ENCODE data around the gene FBXO46. TPM values are rescaled to one million over a fixed set of nuclear protein-coding genes. Genes with fewer than 3 reads are reported as not detected.

FBXO46 gene
- 10 to 100 TPM; 32.6 to 33.9 TPM for total RNA-seq

- Mint-ChIP-seq H3K27ac (peak within 1 kb of the TSS; percentile 88), H3K36me3 (ENCODE audit: low read depth) (no peaks in the 10 kb centered on the region), H3K9me3 (ENCODE audit: insufficient read depth) (no peaks in the 10 kb centered on the region), H3K27me3 (ENCODE audit: low read depth) (no peaks in the 10 kb centered on the region), H3K4me1 (ENCODE audit: low read depth) (peaks cover 26% of the 10 kb centered on the region), H3K4me3 (peak within 1 kb of the TSS; percentile 91)
- CTCF ChIA-PET = interaction anchor here (0.9 to 2.5 kb wide), 8 partner anchors 10 to 86 kb away, joined by 3 to 25 read pairs (median 4); partner anchors contain the start of genes QPCTL and SNRPD2
- POLR2A ChIA-PET = interaction anchor here (1.2 to 2.5 kb wide), 5 partner anchors 10 to 61 kb away, joined by 3 to 22 read pairs (median 4); partner anchors contain the start of gene SNRPD2
- ATAC-seq = peak; percentile 99
- peak; percentile 97 for DNase-seq
Measured at GRCh38 chr19:45730368-45731288, at the start of gene FBXO46. TSS of gene FBXO46 (minus strand) at chr19:45730896. CDS start at chr19:45713495, 17,401 bp downstream.

GRCh38 chr19:45780146-45780447 is 49.4 kb upstream of the FBXO46 start:
- H3K4me3 Mint-ChIP-seq = no peak overlapping the region
- DNase-seq = no peak
- ChIA-PET CTCF (interaction anchor here (2.2 to 2.8 kb wide), 2 partner anchors 11 to 19 kb away, joined by 9 to 40 read pairs; partner anchors contain the start of gene SIX5), POLR2A (no interaction called here)
- ATAC-seq = no peak
- no peak overlapping the region for H3K27ac Mint-ChIP-seq
- no peaks in the 10 kb centered on the region for H3K9me3 Mint-ChIP-seq (ENCODE audit: insufficient read depth)
- no peaks in the 10 kb centered on the region for H3K36me3 Mint-ChIP-seq (ENCODE audit: low read depth)
- H3K27me3 Mint-ChIP-seq (ENCODE audit: low read depth) = peaks cover 29% of the 10 kb centered on the region
- peaks cover 16% of the 10 kb centered on the region for H3K4me1 Mint-ChIP-seq (ENCODE audit: low read depth)

- CTCF ChIA-PET = interaction anchor here (0.6 to 2.8 kb wide), 12 partner anchors 9 to 123 kb away, joined by 3 to 40 read pairs (median 4); partner anchors contain the start of genes DMWD, FOXA3, MYPOP and QPCTL
Measured at GRCh38 chr19:45779231-45780145, 48.8 kb upstream of the FBXO46 start.

GRCh38 chr19:45778010-45778661 is 47.4 kb upstream of the FBXO46 start:
- no peak overlapping the region for H3K4me3 Mint-ChIP-seq
- POLR2A ChIA-PET = no interaction called here
- no peak overlapping the region for H3K27ac Mint-ChIP-seq
- H3K27me3 Mint-ChIP-seq (ENCODE audit: low read depth) = peaks cover 35% of the 10 kb centered on the region
- no peak for DNase-seq
- no peaks in the 10 kb centered on the region for H3K36me3 Mint-ChIP-seq (ENCODE audit: low read depth)
- peaks cover 16% of the 10 kb centered on the region for H3K4me1 Mint-ChIP-seq (ENCODE audit: low read depth)
- no peaks in the 10 kb centered on the region for H3K9me3 Mint-ChIP-seq (ENCODE audit: insufficient read depth)
- CTCF ChIA-PET = interaction anchor here (1.4 to 2.8 kb wide), 3 partner anchors 9 to 85 kb away, joined by 8 to 40 read pairs (median 9); partner anchors contain the start of genes QPCTL and SIX5
- no peak for ATAC-seq

More at GRCh38 chr19:45779231-45780145, 48.8 kb upstream of the FBXO46 start:
- Mint-ChIP-seq H3K9me3 (ENCODE audit: insufficient read depth) (no peaks in the 10 kb centered on the region), H3K4me3 (peak overlapping the region; percentile 61), H3K36me3 (ENCODE audit: low read depth) (no peaks in the 10 kb centered on the region), H3K4me1 (ENCODE audit: low read depth) (peaks cover 16% of the 10 kb centered on the region), H3K27ac (peak overlapping the region; percentile 40), H3K27me3 (ENCODE audit: low read depth) (peaks cover 35% of the 10 kb centered on the region)
- ATAC-seq (peak; percentile 88), DNase-seq (peak; percentile 87)
- POLR2A ChIA-PET = interaction anchor here (1.0 kb wide), 1 partner anchor 9 kb away, joined by 4 read pairs; no protein-coding TSS in a partner anchor

- Mint-ChIP-seq H3K27ac (no peak overlapping the region), H3K36me3 (ENCODE audit: low read depth) (no peaks in the 10 kb centered on the region), H3K9me3 (ENCODE audit: insufficient read depth) (no peaks in the 10 kb centered on the region), H3K4me1 (ENCODE audit: low read depth) (peaks cover 16% of the 10 kb centered on the region), H3K4me3 (no peak overlapping the region), H3K27me3 (ENCODE audit: low read depth) (peaks cover 39% of the 10 kb centered on the region)
- ChIA-PET CTCF (interaction anchor here (1.1 to 2.8 kb wide), 2 partner anchors 8 to 85 kb away, joined by 3 to 40 read pairs; partner anchors contain the start of genes QPCTL and SIX5), POLR2A (no interaction called here)
- no peak for ATAC-seq
- no peak for DNase-seq
Measured at GRCh38 chr19:45777395-45777961, 46.8 kb upstream of the FBXO46 start.

GRCh38 chr19:45774765-45775164 is 44.1 kb upstream of the FBXO46 start:
- ATAC-seq (no peak), DNase-seq (no peak)
- Mint-ChIP-seq H3K36me3 (ENCODE audit: low read depth) (no peaks in the 10 kb centered on the region), H3K27me3 (ENCODE audit: low read depth) (peaks cover 38% of the 10 kb centered on the region), H3K4me3 (no peak overlapping the region), H3K9me3 (ENCODE audit: insufficient read depth) (no peaks in the 10 kb centered on the region), H3K27ac (no peak overlapping the region), H3K4me1 (ENCODE audit: low read depth) (peaks cover 27% of the 10 kb centered on the region)
- POLR2A ChIA-PET = no interaction called here
- CTCF ChIA-PET = interaction anchor here (0.7 to 9.4 kb wide), 3 partner anchors 16 to 42 kb away, joined by 3 to 238 read pairs (median 3); no protein-coding TSS in a partner anchor

- Mint-ChIP-seq H3K4me3 (no peak overlapping the region), H3K27ac (no peak overlapping the region), H3K36me3 (ENCODE audit: low read depth) (no peaks in the 10 kb centered on the region), H3K9me3 (ENCODE audit: insufficient read depth) (no peaks in the 10 kb centered on the region), H3K4me1 (ENCODE audit: low read depth) (peaks cover 20% of the 10 kb centered on the region), H3K27me3 (ENCODE audit: low read depth) (peaks cover 29% of the 10 kb centered on the region)
- ChIA-PET CTCF (interaction anchor here (0.8 to 9.4 kb wide), 4 partner anchors 19 to 44 kb away, joined by 3 to 238 read pairs (median 7); partner anchors contain the start of gene DMWD), POLR2A (interaction anchor here (1.3 kb wide), 1 partner anchor 42 kb away, joined by 3 read pairs; the partner anchor contains the start of gene FBXO46)
- DNase-seq (no peak), ATAC-seq (no peak)
Measured at GRCh38 chr19:45773384-45773783, 42.7 kb upstream of the FBXO46 start.

GRCh38 chr19:45772912-45773311 is 42.2 kb upstream of the FBXO46 start:
- Mint-ChIP-seq H3K4me1 (ENCODE audit: low read depth) (peaks cover 19% of the 10 kb centered on the region), H3K4me3 (no peak overlapping the region), H3K27me3 (ENCODE audit: low read depth) (peaks cover 30% of the 10 kb centered on the region), H3K36me3 (ENCODE audit: low read depth) (no peaks in the 10 kb centered on the region), H3K27ac (no peak overlapping the region), H3K9me3 (ENCODE audit: insufficient read depth) (no peaks in the 10 kb centered on the region)
- no peak for ATAC-seq
- DNase-seq = no peak
- CTCF ChIA-PET = interaction anchor here (0.8 to 9.4 kb wide), 4 partner anchors 19 to 45 kb away, joined by 3 to 238 read pairs (median 7); partner anchors contain the start of gene DMWD
- POLR2A ChIA-PET = interaction anchor here (1.3 kb wide), 1 partner anchor 42 kb away, joined by 3 read pairs; the partner anchor contains the start of gene FBXO46

GRCh38 chr19:45772130-45772840 is 41.6 kb upstream of the FBXO46 start:
- H3K27ac Mint-ChIP-seq = no peak overlapping the region
- ATAC-seq = no peak
- peaks cover 29% of the 10 kb centered on the region for H3K27me3 Mint-ChIP-seq (ENCODE audit: low read depth)
- H3K4me3 Mint-ChIP-seq = no peak overlapping the region
- ChIA-PET POLR2A (interaction anchor here (1.3 kb wide), 1 partner anchor 41 kb away, joined by 3 read pairs; the partner anchor contains the start of gene FBXO46), CTCF (interaction anchor here (0.9 to 9.4 kb wide), 4 partner anchors 20 to 45 kb away, joined by 3 to 238 read pairs (median 8); partner anchors contain the start of gene DMWD)
- peaks cover 21% of the 10 kb centered on the region for H3K4me1 Mint-ChIP-seq (ENCODE audit: low read depth)
- no peak for DNase-seq
- H3K36me3 Mint-ChIP-seq (ENCODE audit: low read depth) = no peaks in the 10 kb centered on the region
- H3K9me3 Mint-ChIP-seq (ENCODE audit: insufficient read depth) = no peaks in the 10 kb centered on the region
